Keratinocyte (primary cell): ENCODE measurements around the gene HMGB1.

ENCODE experiments used
- CTCF ChIP-seq, 3 experiments: IDR thresholded peaks in 1 of 3; conservative IDR thresholded peaks in 1 of 3; optimal IDR thresholded peaks in 1 of 3; 2 replicates in 2 of 3; 3 replicates in 1 of 3; pipeline versions ENCODE3 to v1.5.1; 2011; ENCODE audit warnings: low read length in 3 of 3, mild to moderate bottlenecking in 3 of 3, moderate library complexity in 2 of 3, control low read depth in 1 of 3, inconsistent platforms in 1 of 3; ENCODE audit not compliant: insufficient read depth in 2 of 3; ENCODE audit errors: extremely low read depth in 1 of 3
- EZH2 ChIP-seq: IDR thresholded peaks from one replicate; pipeline ENCODE4 v1.6.1; 2012; ENCODE audit warnings: inconsistent platforms, mild to moderate bottlenecking, low read length, moderate library complexity

GRCh38 chr13:30496147-30496546 lies 30.4 kb upstream of the HMGB1 start:
- TF ChIP-seq CTCF (optimal IDR thresholded peaks at IDR 0.05 in 1 of 3, IDR thresholded peaks at IDR 0.05 in 1 of 3, conservative IDR thresholded peaks at IDR 0.05 in 1 of 3; ENCODE audit: extremely low read depth in 1 of 3, insufficient read depth in 2 of 3, low read length in 3 of 3) (no peak), EZH2 (no peak)
